Inferior parietal cortex (tissue), 1 donor: ENCODE data around the gene C17orf114.

Experiments used
- DNase-seq: peaks from one replicate; pipeline ENCODE4 v3.0.0-alpha.2; 2016; ENCODE audit errors: extremely low spot score

Gene C17orf114

DNA sequence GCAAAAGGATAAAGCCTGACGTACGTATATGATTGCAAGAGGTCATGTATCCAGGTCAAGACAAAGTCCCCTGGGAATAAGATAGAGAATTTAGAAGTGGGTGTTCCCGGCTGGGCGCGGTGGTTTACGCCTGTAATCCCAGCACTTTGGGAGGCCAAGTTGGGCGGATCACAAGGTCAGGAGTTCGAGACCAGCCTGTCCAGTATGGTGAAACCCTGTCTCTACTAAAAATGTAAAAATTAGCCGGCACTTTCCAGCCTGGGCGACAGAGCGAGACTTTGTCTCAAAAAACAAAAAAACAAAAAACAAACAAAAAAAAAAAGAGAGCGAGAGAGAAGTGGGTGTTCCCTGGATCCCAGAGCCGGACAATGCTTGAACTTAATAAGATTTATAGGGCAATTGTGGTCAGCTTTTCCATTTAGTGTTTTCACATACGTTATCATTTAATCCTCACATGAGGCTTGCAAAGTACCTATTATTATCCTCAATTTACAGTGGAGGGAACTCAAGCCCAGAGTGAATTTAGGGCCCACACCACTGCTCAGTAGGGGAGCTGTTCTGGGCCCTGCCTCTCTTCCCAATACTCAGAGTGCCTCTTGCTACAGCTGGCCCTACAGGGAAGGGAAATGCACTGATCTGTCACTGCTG is 13.8 kb downstream of the C17orf114 start:
- no peak for DNase-seq

DNA sequence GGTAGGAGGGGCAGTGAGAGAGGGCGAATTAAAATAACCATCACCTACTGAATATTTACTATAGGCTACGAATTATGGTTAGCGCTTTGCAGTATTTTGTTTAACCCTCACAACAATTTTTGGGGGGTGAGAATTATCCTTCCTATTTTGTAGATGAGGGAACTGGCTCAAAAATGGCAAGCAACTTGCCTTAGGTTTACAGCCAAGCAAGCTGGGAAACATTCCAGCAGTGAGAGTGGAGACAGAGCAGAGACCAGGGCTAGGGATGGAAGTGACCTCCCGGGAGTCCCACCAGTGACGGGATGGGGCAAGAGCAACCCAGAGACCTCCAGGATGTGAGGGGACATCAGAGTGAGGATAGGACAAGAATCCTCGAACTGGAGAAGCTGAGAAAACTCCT is 15.6 kb downstream of the C17orf114 start:
- peak; percentile 27 for DNase-seq

DNA sequence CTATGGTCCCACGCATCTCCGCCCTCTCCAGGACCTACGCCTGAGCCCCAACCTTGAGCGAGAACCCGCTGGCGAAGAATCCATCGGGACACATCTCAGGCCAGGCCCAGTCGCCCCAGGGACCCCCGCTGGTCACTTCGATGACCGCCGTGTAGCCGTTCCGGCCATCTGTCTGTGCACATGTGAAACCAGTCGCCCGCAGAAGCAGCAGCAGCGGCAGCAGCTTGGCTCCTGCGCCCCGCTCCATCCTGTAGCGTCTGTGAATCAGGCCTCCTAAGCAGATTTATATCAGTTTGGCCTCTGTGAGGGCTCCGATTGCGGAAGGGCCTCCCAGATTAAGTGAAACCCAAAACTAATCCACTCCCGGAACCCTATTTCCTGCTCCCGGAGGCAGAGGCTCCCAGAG is 16.0 kb downstream of the C17orf114 start, which contains the start of gene VMO1:
VMO1 (minus strand) TSS at position 259 of the 406 bp plus-strand sequence; CDS start at position 247, 12 bp downstream.
- DNase-seq, result peak; percentile 22

DNA sequence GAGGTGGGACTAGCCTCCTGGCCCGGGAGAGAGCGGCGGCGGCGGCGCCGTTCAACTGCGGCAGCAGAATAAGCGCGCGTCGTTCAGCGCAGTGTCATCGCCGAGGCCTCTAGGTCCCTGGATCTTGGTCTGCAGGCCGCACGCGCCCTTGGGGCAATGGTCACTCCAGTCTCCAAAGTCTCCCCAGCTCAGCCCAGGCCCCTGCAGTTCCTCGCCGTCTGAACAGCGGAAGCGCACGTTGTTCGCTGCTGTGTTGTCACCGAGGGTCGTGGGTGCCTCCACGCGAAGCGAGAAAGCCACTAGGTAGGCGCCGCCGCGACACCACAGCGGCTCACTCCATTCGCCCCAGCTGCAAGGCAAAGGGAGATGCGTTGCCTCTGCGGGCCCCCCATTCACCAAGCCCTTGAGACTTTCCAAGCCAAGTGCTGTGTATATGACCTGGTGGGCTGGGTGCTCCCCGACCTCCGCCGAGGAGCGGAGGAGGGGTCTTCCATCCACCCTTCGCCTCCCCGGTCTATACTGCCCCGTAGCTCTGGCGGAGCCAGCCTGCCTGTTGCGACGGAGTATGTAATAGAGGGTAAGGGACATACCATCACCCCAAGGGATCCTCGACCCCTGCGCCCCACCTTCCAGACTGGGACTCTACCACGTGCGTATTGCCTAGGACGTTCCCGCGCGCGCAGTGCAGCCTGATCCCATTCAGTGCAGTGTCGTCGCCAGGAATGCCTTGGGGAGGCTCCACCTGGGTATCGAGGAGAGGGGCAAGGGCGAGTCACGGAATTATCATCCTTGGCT is 16.6 kb downstream of the C17orf114 start:
- DNase-seq, result no peak

DNA sequence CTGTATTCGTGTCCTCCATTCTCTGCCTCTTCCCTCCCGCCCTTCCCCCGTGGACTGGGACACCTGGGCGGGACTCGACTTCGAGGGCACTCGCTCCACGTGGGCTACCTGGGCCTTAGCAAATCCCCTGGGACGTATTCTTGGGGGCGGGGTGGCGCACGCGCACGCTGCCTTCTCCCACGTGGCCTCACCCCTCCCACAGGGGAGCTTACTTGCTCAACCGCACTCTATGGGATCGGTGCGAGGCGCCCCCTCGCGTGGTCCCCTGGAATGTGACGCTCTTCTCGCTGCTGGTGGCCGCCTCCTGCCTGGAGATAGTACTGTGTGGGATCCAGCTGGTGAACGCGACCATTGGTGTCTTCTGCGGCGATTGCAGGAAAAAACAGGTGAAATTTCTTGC is 19.5 kb downstream of the C17orf114 start:
- no peak for DNase-seq

DNA sequence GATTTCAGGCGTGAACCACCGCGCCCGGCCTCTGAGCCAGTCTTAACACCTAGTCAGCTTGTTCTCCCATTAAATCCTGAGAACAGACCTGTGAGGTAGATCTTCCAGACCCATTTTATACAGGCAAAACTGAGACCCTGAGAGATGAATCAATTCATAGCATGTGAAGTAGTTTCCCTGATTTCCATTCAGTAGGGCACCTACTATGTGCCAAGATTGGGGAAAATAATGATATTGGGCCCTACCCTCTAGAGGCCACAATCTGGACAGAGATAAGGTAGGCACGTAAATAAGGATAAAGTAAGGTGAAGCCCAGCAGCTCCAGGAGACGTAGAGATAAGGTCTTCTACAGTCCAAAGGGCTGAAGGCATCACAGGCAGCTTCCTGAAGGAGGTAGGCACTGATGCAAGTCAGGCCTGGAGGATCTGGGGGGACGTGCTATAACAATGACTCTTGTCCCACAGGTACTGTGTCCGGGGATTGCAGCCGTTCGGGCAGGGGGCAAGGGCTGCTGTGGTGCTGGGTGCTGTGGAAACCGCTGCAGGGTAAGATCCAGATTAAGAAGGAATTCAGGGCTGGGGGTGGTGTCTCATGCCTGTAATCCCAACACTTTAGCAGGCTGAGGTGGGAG is 21.7 kb downstream of the C17orf114 start:
- DNase-seq, result no peak

DNA sequence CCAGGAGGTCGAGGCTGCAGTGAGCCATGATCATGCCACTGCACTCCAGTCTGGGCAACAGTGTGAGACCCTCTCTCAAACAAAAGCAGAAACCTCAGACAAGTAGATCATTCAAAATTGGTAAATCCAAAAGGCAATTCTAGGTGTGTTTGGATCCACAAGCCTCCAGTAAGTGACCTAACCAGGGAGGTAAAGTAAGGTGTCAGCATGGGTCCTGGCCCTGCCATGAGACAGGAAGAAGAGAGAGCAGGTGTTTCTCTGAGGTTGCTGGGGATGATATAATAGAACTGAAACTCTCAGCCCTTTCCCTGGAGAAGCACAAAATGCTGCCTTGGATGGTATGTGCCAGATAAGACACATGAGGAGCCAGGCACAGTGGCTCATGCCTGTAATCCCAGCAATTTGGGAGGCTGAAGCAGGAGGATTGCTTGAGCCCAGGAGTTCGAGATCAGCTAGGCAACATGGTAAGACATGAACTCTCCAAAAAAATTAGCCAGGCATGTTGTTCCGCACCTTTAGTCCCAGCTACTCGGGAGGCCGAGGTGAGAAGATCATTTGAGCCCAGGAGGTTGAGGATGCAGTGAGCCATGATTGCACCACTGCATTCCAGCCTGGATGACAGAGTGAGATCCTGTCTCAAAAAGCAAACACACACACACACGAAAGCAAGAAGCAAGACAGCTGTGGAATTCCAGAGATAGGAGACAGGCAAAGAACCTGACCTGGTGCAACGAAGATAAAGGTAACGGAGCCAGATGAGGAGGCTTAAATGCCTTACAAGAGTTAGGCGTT is 24.0 kb downstream of the C17orf114 start:
- DNase-seq, result no peak

DNA sequence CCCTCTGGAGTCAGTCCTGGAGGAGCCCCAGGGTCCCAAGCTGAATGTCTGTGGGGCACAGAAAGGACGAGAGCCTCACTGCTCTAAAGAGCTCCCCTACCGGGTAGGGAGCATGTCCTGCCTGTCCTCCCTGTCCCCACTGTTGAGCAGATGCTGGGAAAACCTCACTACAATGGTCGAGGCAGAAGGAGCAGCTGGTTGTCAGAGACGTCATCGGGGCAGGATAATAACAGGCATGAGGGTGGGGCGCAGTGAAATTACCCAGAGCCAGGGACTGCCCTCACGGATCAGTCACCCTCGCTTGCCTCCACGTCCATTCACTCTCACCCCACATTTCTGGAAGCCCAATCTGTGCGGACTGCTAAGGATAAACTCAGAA is 29.9 kb downstream of the C17orf114 start:
- DNase-seq, result no peak

DNA sequence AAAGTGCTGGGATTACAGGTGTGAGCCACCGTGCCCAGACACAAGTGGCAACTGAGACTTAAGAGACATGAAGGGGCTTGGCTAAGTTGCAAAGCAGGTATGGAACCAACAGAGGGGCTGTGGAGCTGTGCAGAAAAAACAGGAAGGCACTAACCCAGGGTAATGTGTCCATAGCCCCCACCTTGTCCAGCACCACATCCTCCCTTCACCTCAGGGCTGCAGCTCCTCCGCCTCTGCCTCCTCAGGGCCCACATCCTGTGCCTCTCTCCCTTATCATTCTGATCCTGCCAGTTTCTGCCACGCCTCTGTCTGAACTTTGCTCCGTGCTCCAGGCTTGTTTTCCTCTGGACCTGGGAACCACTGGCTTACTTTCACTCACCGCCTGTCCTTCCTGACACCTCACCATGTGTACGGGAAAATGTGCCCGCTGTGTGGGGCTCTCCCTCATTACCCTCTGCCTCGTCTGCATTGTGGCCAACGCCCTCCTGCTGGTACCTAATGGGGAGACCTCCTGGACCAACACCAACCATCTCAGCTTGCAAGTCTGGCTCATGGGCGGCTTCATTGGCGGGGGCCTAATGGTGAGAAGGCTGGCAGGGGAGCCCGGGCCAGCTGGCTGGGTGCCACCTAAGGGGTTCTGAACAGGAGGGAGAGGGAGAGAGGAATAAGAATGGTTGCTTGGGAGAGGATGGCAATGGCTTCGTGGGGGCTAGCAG is 30.5 kb downstream of the C17orf114 start, which contains the start of gene TM4SF5:
TM4SF5 (plus strand) TSS at position 368 of the 716 bp plus-strand sequence; CDS start at position 405, 37 bp downstream.
- DNase-seq, result no peak

DNA sequence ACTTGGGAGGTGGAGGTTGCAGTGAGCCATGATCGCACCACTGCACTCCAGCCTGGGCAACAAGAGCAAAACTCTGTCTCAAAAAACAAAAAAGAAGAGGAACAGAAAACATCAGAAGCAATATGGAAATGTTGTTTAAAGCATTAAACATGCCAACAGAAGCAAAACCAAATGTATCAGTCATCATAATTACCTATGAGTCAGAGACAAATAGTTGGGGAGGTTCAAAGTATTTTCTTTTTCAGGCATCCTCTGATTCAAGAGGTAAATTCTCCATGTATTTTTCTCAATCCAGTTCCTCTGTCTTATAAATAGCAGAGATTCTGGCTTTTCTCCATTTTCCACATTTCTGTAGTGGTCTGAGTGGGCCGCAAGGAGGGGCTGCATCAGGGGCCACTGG is 32.5 kb downstream of the C17orf114 start:
- no peak for DNase-seq

DNA sequence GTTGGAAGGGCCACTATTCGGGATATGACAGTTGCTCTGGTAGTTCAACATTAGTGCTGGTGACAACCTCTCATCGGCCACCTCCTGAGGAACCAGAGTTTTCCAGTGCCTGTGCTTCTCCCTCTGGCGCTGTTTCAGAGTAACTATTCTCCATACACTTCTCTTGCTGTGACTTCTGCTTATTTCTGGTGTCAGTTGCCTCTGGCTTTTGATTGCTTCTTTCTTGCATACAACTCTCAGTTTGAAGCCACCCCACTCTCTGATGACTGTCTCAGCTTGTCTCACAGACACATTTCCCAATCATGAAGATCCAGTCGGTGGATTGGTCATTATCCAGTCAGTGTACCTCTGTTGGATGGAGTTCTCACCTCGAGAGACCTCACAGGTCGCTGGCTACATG is 33.8 kb downstream of the C17orf114 start:
- DNase-seq, result no peak

DNA sequence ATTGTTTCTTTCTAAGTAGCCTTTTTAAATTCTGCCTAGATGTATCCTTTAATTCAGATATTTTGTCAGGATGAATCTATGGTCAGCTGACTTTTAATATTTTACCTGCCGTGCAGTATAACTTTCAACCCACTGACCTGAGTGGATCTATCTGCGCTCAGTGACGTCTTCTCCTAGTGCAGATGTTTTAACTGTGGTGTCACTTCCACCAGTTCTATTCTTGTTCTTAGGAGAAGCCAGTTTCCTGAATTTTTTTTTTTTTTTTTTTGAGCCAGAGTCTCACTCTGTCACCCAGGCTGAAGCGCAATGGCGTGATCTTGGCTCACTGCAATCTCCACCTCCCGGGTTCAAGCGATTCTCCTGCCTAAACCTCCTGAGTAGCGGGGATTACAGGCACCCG is 35.4 kb downstream of the C17orf114 start:
- DNase-seq, result no peak

DNA sequence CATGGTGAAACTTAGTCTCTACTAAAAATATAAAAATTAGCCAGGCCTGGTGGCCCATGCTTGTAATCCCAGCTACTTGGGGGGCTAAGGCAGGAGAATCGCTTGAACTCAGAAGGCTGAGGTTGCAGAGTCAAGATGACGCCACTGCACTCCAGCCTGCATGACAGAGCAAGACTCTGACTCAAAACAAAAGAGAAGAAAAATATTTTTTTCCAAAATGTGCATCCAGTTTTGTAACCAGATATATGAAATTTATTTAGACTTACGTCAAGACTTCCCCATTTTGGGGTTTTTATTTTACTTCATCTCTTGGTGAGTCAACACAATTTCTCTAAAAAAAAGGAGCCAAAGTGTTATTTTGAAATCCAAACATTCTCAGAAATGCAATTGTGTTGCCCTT is 35.9 kb downstream of the C17orf114 start:
- no peak for DNase-seq

DNA sequence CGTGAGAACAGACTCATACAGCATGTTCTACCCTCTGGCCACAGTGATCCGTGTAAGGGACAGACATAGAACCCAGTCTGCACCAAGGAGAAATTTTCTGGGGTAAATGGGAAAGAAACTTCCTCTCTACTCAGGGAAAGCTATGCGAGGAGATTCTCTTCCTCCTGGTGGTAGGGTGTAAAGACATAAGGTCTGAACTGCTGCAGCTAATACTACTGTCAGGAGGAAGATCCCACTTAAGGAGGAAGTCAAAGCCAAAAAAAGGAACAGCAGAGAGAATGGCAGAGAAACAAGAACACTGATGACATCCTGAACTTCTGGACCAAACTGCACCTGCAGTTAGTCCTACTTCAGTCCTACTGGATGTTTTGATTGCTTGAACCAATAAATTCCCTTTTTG is 37.5 kb downstream of the C17orf114 start:
- DNase-seq, result no peak

DNA sequence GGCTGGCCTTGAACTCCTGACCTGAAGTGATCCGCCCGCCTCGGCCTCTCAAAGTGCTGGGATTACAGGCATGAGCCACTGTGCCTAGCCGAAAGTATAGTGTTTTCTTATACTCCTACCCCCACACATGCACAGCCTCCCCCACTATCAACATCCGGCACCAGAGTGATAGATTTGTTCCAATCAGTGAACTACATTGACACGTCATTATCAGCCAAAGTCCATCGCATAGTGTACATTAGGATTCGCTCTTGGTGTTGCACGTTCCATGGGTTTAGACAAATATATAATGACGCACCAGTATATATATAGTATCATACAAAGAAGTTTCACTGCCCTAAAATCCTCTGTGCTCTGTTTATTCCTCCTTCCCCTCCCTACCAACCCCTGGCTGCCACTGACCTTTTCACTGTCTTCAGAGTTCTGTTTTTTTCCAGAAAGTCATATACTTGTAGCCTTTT is 42.3 kb downstream of the C17orf114 start:
- no peak for DNase-seq

DNA sequence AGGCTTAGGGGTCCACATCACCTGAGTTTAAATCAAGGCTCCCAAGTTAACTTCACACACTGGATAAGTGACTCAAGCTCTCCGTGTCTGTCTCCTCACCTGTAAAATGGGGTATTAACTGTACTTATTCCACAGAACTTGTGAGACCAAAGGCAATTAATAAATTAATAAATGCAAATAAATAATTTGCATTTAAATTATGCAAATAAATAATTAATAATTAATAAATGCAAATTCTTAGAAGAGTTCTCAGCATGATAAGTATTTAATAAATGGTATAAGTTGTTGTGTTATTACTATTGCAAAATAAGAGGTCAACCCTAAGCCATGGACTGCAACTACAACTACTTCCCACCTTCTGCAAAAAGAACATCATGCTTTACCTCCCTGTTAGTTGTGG is 48.7 kb downstream of the C17orf114 start:
- DNase-seq, result no peak

DNA sequence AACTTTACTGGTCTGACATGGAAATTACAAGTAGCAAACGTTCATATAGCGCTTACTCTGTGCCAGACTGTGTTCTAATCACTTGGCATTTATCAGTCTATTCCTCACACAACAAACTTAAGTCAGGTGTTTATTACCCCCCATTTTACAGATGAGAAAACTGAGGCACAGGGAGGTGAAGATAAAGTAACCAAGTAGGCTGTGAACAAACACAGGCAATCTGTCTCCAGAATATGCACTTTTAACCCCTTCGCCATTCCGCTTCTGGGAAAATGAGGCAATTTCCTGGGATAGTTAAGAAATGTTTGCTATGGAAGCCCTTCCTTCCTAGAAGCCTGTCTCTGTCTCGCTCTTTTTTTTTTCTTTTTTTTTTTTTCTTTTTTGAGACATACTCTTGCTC is 50.2 kb downstream of the C17orf114 start:
- DNase-seq, result no peak
